MM.1S (cell line): ENCODE measurements around the gene UBL5.

Experiments
- DNase-seq: peaks from one replicate; pipeline ENCODE4 v3.0.0-alpha.2; 2015
- H2AFZ ChIP-seq: fragments of 300-600 bp; sonication (generic); 2 replicates; pipeline ENCODE4 v1.6.0; 2016; ENCODE audit warnings: antibody characterized with exemption, low read length
- H3F3A ChIP-seq: fragments of 300-600 bp; sonication (generic); 2 replicates; pipeline ENCODE4 v1.6.1; 2016; ENCODE audit warnings: mild to moderate bottlenecking, antibody characterized with exemption, low read length, moderate library complexity, mixed read lengths; ENCODE audit not compliant: insufficient read depth
- H3K27ac ChIP-seq: fragments of 300-600 bp; sonication (generic); 2 replicates; pipeline ENCODE4 v1.5.1; 2016; ENCODE audit warnings: mild to moderate bottlenecking, low read length
- H3K27me3 ChIP-seq: fragments of 300-600 bp; sonication (generic); replicated peaks from 2 replicates; pipeline ENCODE4 v1.6.0; 2016; ENCODE audit warnings: low read length; ENCODE audit not compliant: insufficient read depth
- H3K36me3 ChIP-seq: fragments of 300-600 bp; sonication (generic); replicated peaks from 2 replicates; pipeline ENCODE4 v1.6.1; 2016; ENCODE audit warnings: mild to moderate bottlenecking, low read length, mixed read lengths; ENCODE audit not compliant: insufficient read depth
- H3K4me1 ChIP-seq: fragments of 300-600 bp; sonication (generic); 2 replicates; pipeline ENCODE4 v1.6.1; 2016; ENCODE audit warnings: low read length, mixed read lengths
- H3K4me2 ChIP-seq: fragments of 300-600 bp; sonication (generic); 2 replicates; pipeline ENCODE4 v1.6.0; 2016; ENCODE audit warnings: low read depth, low read length
- H3K4me3 ChIP-seq: fragments of 300-600 bp; sonication (generic); 2 replicates; pipeline ENCODE4 v1.5.1; 2016; ENCODE audit warnings: low read length, mixed read lengths
- H3K79me2 ChIP-seq: fragments of 300-600 bp; sonication (generic); 2 replicates; pipeline ENCODE4 v1.6.1; 2016; ENCODE audit warnings: mixed run types, low read length, mixed read lengths
- H3K9ac ChIP-seq: fragments of 300-600 bp; sonication (generic); 2 replicates; pipeline ENCODE4 v1.6.1; 2016; ENCODE audit warnings: low read length, mixed read lengths
- H3K9me2 ChIP-seq: fragments of 300-600 bp; sonication (generic); replicated peaks from 2 replicates; pipeline ENCODE4 v1.6.1; 2016; ENCODE audit warnings: mild to moderate bottlenecking, low read length, mixed read lengths; ENCODE audit not compliant: insufficient read depth
- H3K9me3 ChIP-seq: fragments of 300-600 bp; sonication (generic); replicated peaks from 2 replicates; pipeline ENCODE4 v1.6.1; 2016; ENCODE audit warnings: mild to moderate bottlenecking, low read length, mixed read lengths; ENCODE audit not compliant: insufficient read depth
- H4K20me1 ChIP-seq: fragments of 300-600 bp; sonication (generic); 2 replicates; pipeline ENCODE4 v1.6.1; 2016; ENCODE audit warnings: mild to moderate bottlenecking, low read length, moderate library complexity, mixed read lengths; ENCODE audit not compliant: insufficient read depth
- EZH2 ChIP-seq: fragments of 300-600 bp; sonication (generic); optimal IDR thresholded peaks from 2 replicates; pipeline ENCODE3; 2017; ENCODE audit warnings: low read depth, mild to moderate bottlenecking, antibody characterized with exemption, low read length, mixed read lengths
- EZH2phosphoT487 ChIP-seq: fragments of 300-600 bp; sonication (generic); IDR thresholded peaks from 2 replicates; pipeline ENCODE4 v1.6.1; 2018; ENCODE audit warnings: antibody characterized with exemption, low read length
- TF ChIP-seq, protein P1 (sequence below): fragments of 300-600 bp; sonication (generic); IDR thresholded peaks from 2 replicates; pipeline ENCODE4 v1.5.1; 2016; ENCODE audit warnings: antibody characterized with exemption, low read length, mixed read lengths

UBL5 gene

DNA sequence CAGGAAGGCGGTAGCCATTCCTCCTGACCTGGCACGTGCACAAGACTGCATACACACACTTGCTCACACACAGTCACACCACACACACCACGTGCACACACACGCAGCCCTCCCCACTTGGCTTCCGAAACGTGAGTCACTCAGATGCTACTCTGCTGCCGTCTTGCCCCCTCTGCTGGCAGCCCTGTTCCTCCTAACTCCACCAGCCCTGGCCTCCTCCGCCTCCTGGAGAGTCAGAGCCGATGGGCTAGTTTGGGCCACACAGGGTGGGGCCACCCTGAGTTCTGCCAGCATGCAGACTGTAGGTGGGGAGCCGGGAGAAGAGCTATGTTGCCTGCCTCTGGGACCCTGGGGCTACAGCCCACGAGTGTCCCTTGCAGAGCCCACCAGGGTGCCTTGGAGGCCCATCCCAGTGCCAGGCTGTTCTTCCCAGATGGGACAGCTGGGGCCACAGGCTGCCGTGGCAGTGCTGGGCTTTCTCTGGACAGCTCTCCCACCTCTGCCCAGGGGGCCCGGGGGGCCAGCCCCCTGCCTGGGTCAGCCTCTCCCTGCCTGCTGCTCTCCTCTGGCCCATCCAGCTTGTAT lies 19.5 kb downstream of the UBL5 start:
- no peaks in the 10 kb centered on the region for H3K9me2 ChIP-seq
- H3K9me3 ChIP-seq: no peaks in the 10 kb centered on the region
- H3K4me1 ChIP-seq: no peaks in the 10 kb centered on the region
- DNase-seq: no peak
- no peak overlapping the region for H3K4me2 ChIP-seq
- H4K20me1 ChIP-seq: no peaks in the 10 kb centered on the region
- H3K4me3 ChIP-seq: no peak overlapping the region
- no peak overlapping the region for H3K9ac ChIP-seq
- no peak overlapping the region for H3K27ac ChIP-seq
- H3K36me3 ChIP-seq: no peaks in the 10 kb centered on the region
- no peaks in the 10 kb centered on the region for H3K27me3 ChIP-seq
- no peaks in the 10 kb centered on the region for H3F3A ChIP-seq
- H2AFZ ChIP-seq: no peak overlapping the region
- no peak for TF ChIP-seq EZH2
- TF ChIP-seq, protein P1, sequence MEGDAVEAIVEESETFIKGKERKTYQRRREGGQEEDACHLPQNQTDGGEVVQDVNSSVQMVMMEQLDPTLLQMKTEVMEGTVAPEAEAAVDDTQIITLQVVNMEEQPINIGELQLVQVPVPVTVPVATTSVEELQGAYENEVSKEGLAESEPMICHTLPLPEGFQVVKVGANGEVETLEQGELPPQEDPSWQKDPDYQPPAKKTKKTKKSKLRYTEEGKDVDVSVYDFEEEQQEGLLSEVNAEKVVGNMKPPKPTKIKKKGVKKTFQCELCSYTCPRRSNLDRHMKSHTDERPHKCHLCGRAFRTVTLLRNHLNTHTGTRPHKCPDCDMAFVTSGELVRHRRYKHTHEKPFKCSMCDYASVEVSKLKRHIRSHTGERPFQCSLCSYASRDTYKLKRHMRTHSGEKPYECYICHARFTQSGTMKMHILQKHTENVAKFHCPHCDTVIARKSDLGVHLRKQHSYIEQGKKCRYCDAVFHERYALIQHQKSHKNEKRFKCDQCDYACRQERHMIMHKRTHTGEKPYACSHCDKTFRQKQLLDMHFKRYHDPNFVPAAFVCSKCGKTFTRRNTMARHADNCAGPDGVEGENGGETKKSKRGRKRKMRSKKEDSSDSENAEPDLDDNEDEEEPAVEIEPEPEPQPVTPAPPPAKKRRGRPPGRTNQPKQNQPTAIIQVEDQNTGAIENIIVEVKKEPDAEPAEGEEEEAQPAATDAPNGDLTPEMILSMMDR: no peak; the same call in 1 of the 2 replicates
- no peak for TF ChIP-seq EZH2phosphoT487
- peaks cover 31% of the 10 kb centered on the region for H3K79me2 ChIP-seq

DNA sequence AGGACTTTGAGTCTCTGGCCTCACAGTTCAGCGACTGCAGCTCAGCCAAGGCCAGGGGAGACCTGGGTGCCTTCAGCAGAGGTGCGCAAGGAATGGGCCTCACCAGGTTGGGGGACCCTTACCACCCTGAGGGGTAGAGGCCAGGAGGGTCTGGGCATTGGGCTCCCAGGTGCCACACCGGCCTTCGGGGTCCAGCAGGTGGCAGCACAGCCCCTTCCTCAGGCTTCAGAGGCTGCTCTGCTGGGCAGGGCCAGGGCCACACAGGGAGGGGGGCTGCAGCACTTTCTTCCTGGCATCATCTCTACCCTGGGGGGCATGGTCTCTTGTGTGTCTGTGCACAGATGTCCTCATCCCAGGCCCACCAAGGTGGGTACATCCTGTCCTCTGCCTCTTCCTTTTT lies 20.3 kb downstream of the UBL5 start:
- DNase-seq: peak; percentile 23
- Histone ChIP-seq H3K4me1 (no peaks in the 10 kb centered on the region), H3F3A (no peaks in the 10 kb centered on the region), H2AFZ (no peak overlapping the region), H3K9ac (no peak overlapping the region), H3K36me3 (no peaks in the 10 kb centered on the region), H3K27me3 (no peaks in the 10 kb centered on the region), H3K27ac (no peak overlapping the region), H3K4me3 (no peak overlapping the region), H3K9me3 (no peaks in the 10 kb centered on the region), H3K4me2 (no peak overlapping the region), H3K9me2 (no peaks in the 10 kb centered on the region), H3K79me2 (peaks cover 22% of the 10 kb centered on the region), H4K20me1 (no peaks in the 10 kb centered on the region)
- TF ChIP-seq, protein P1: peak; percentile 53
- TF ChIP-seq EZH2phosphoT487: no peak

DNA sequence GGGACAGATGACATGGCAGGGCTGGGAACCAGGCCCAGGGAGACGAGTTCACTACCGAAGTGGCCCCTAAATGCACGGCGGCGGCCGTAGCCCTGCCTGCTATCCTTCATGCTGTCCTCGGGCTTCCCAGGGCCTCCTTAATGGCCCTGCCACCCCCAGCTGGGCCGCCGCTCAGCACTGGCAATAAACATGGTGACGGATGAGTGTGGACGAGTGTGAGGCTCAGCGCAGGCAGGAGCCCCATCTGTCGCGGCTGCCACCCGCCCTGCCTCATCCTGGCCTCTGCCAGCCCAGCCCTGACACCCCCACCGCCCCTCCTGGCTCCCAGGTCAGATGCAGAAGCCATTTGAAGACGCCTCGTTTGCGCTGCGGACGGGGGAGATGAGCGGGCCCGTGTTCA lies 21.0 kb downstream of the UBL5 start:
- Histone ChIP-seq H3K4me3 (no peak overlapping the region), H4K20me1 (no peaks in the 10 kb centered on the region), H3K36me3 (no peaks in the 10 kb centered on the region), H2AFZ (no peak overlapping the region), H3K4me2 (no peak overlapping the region), H3K4me1 (no peaks in the 10 kb centered on the region), H3K9me3 (no peaks in the 10 kb centered on the region), H3K27me3 (no peaks in the 10 kb centered on the region), H3K79me2 (peaks cover 18% of the 10 kb centered on the region), H3F3A (no peaks in the 10 kb centered on the region), H3K9ac (no peak overlapping the region), H3K27ac (no peak overlapping the region), H3K9me2 (no peaks in the 10 kb centered on the region)
- TF ChIP-seq, protein P1: no peak
- TF ChIP-seq EZH2phosphoT487 (no peak), EZH2 (no peak)
- DNase-seq: no peak
